Measurements from ENCODE around the gene KLHL14.

KLHL14 gene

DNA sequence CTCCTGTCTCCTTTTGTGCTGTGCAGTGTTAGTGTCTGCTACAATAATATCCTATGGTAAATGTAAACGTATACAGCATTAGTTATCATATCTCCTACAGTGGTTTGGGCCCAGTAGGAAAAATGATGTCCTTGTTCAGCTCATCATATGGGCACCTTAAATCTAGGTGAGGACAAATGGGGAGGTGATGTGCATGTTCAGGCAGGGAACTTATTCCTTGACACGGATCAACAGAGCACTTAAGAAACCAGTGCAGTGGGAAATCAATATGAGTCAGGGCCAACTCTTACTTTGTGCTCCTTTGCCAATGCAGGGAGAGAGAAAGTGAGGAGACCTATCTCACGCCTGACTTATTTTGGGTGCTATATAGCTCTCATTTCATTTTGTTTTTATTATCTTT is 76.4 kb downstream of the KLHL14 start:
- Histone ChIP-seq H3K9me3 (ENCODE audit: control insufficient read depth in 5 of 5, low read length in 5 of 5) (no peaks in the 10 kb centered on the region), H3K27me3 (ENCODE audit: control insufficient read depth in 5 of 5, insufficient read depth in 4 of 5, low read length in 5 of 5) (no peaks in the 10 kb centered on the region), H3K27ac (ENCODE audit: low read depth, low read length) (no peak overlapping the region), H3K36me3 (ENCODE audit: control insufficient read depth in 5 of 5, insufficient read depth in 5 of 5, low read length in 5 of 5) (no peaks in the 10 kb centered on the region), H3K4me1 (ENCODE audit: control insufficient read depth in 5 of 5, insufficient read depth in 5 of 5, low read length in 5 of 5) (no peaks in the 10 kb centered on the region), H3K4me3 (ENCODE audit: low read depth in 1 of 5, low read length in 5 of 5) (no peak overlapping the region), H3K9ac (ENCODE audit: low read length in 5 of 5) (no peak overlapping the region)

DNA sequence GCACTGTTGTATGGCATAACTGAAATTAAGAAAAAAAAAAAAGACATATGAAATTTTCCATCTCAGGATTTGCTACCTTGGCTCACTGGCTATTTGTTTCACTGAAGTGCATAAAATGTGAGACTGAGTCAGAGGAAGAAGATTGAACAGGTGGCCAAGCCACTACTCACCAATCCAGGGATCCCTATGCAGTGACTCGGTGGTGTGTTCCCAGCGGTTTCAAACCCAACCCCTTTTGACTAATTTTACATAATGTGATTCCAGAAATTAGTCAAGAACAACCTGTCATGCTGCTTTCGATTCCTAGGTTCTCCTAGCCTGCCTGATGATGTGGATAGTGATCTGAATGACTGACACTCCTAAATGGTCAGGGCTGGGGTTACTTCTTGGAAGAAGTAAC is 77.3 kb downstream of the KLHL14 start:
- Histone ChIP-seq H3K9me3 (ENCODE audit: control insufficient read depth in 5 of 5, low read length in 5 of 5) (no peaks in the 10 kb centered on the region), H3K4me3 (ENCODE audit: low read depth in 1 of 5, low read length in 5 of 5) (no peak overlapping the region), H3K36me3 (ENCODE audit: control insufficient read depth in 5 of 5, insufficient read depth in 5 of 5, low read length in 5 of 5) (no peaks in the 10 kb centered on the region), H3K9ac (ENCODE audit: low read length in 5 of 5) (no peak overlapping the region), H3K27me3 (ENCODE audit: control insufficient read depth in 5 of 5, insufficient read depth in 4 of 5, low read length in 5 of 5) (no peaks in the 10 kb centered on the region), H3K27ac (ENCODE audit: low read depth, low read length) (no peak overlapping the region), H3K4me1 (ENCODE audit: control insufficient read depth in 5 of 5, insufficient read depth in 5 of 5, low read length in 5 of 5) (no peaks in the 10 kb centered on the region)

DNA sequence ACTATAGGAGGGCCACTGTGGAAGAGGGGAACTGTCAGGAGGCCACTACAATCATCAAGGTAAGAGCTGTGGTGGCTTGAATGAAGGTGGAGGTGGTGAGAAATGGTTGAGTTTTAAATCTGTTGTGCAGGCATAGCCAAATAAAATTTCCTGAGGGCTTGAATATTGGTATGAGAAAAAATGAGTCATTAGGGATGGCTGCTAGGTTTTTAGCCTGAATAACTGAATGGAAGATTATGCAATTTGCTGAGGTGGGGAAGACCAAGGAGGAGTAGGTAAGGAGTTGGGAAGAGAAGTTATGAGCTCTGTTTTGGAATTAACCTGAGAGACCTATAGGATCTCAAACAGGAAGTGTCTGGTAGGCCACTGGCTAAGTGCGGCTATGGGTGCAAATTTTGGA is 84.0 kb downstream of the KLHL14 start:
- H3K27ac ChIP-seq (ENCODE audit: low read depth, low read length): no peak overlapping the region
- H3K4me3 ChIP-seq (ENCODE audit: low read depth in 1 of 5, low read length in 5 of 5): no peak overlapping the region
- no peaks in the 10 kb centered on the region for H3K4me1 ChIP-seq (ENCODE audit: control insufficient read depth in 5 of 5, insufficient read depth in 5 of 5, low read length in 5 of 5)
- H3K36me3 ChIP-seq (ENCODE audit: control insufficient read depth in 5 of 5, insufficient read depth in 5 of 5, low read length in 5 of 5): no peaks in the 10 kb centered on the region
- H3K9ac ChIP-seq (ENCODE audit: low read length in 5 of 5): no peak overlapping the region
- H3K9me3 ChIP-seq (ENCODE audit: control insufficient read depth in 5 of 5, low read length in 5 of 5): no peaks in the 10 kb centered on the region
- H3K27me3 ChIP-seq (ENCODE audit: control insufficient read depth in 5 of 5, insufficient read depth in 4 of 5, low read length in 5 of 5): no peaks in the 10 kb centered on the region

DNA sequence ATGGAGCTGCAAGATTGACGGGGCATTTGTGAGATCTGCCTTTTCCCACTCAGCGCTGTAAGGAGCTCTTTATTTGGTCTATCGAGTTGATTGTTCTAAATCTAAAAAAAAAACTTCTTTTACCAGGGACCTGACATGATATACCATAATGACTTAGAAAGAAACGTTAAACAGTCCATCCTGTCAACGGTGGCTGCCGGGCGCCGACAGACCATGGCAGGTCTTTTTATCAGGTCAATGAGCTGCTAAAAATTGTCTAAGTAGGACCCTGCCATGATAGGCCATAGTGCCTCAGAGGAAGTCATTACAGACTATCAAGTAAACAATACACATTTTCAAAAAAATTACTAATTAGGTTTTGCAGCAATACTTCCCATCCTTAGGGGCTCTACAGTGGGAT is 87.9 kb downstream of the KLHL14 start:
- no peaks in the 10 kb centered on the region for H3K27me3 ChIP-seq (ENCODE audit: control insufficient read depth in 5 of 5, insufficient read depth in 4 of 5, low read length in 5 of 5)
- H3K9me3 ChIP-seq (ENCODE audit: control insufficient read depth in 5 of 5, low read length in 5 of 5): no peaks in the 10 kb centered on the region
- no peak overlapping the region for H3K4me3 ChIP-seq (ENCODE audit: low read depth in 1 of 5, low read length in 5 of 5)
- H3K4me1 ChIP-seq (ENCODE audit: control insufficient read depth in 5 of 5, insufficient read depth in 5 of 5, low read length in 5 of 5): no peaks in the 10 kb centered on the region
- H3K36me3 ChIP-seq (ENCODE audit: control insufficient read depth in 5 of 5, insufficient read depth in 5 of 5, low read length in 5 of 5): no peaks in the 10 kb centered on the region
- H3K9ac ChIP-seq (ENCODE audit: low read length in 5 of 5): no peak overlapping the region
- H3K27ac ChIP-seq (ENCODE audit: low read depth, low read length): no peak overlapping the region

DNA sequence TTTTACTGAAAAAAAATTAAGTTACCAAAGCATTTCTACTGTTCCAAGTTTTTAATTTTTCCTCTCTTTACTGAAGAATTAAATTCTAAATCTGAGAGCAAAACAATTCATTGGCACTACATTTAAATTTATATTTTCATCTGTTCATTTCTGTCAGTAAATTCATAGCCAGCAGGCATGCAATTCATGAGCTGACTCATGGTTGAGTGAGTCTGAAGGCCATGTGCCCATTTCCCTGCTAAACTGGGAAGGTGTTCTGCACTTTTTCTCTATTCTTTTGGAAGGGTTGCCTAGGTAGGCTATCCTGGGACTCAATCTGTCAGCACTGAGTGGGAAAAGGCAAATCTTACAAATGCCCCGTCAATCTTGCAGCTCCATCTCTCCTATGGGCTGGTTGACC is 88.7 kb downstream of the KLHL14 start:
- H3K4me1 ChIP-seq (ENCODE audit: control insufficient read depth in 5 of 5, insufficient read depth in 5 of 5, low read length in 5 of 5): no peaks in the 10 kb centered on the region
- no peak overlapping the region for H3K27ac ChIP-seq (ENCODE audit: low read depth, low read length)
- H3K9ac ChIP-seq (ENCODE audit: low read length in 5 of 5): no peak overlapping the region
- H3K4me3 ChIP-seq (ENCODE audit: low read depth in 1 of 5, low read length in 5 of 5): no peak overlapping the region
- no peaks in the 10 kb centered on the region for H3K36me3 ChIP-seq (ENCODE audit: control insufficient read depth in 5 of 5, insufficient read depth in 5 of 5, low read length in 5 of 5)
- no peaks in the 10 kb centered on the region for H3K27me3 ChIP-seq (ENCODE audit: control insufficient read depth in 5 of 5, insufficient read depth in 4 of 5, low read length in 5 of 5)
- H3K9me3 ChIP-seq (ENCODE audit: control insufficient read depth in 5 of 5, low read length in 5 of 5): no peaks in the 10 kb centered on the region

DNA sequence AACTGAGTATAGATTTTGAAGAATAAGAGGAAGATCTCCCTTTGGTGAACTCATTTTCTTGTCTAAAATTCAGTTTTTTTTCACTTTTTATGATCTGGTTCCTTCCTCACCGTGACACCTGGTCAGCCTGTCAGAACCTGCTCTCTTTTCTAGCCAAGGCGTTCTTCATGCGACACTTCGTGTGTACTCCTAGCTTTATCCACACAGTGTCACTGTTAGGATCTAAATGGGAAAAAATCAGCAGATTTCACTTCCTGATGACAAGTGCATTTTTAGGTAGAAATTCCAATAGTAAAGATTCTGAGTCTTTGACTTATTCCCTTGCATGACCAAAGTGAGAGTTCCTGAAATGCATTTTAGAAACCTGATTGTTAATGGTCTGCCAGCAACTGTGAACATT is 89.8 kb downstream of the KLHL14 start:
- H3K27ac ChIP-seq (ENCODE audit: low read depth, low read length): no peak overlapping the region
- no peaks in the 10 kb centered on the region for H3K4me1 ChIP-seq (ENCODE audit: control insufficient read depth in 5 of 5, insufficient read depth in 5 of 5, low read length in 5 of 5)
- H3K27me3 ChIP-seq (ENCODE audit: control insufficient read depth in 5 of 5, insufficient read depth in 4 of 5, low read length in 5 of 5): no peaks in the 10 kb centered on the region
- no peak overlapping the region for H3K9ac ChIP-seq (ENCODE audit: low read length in 5 of 5)
- no peak overlapping the region for H3K4me3 ChIP-seq (ENCODE audit: low read depth in 1 of 5, low read length in 5 of 5)
- no peaks in the 10 kb centered on the region for H3K9me3 ChIP-seq (ENCODE audit: control insufficient read depth in 5 of 5, low read length in 5 of 5)
- no peaks in the 10 kb centered on the region for H3K36me3 ChIP-seq (ENCODE audit: control insufficient read depth in 5 of 5, insufficient read depth in 5 of 5, low read length in 5 of 5)

DNA sequence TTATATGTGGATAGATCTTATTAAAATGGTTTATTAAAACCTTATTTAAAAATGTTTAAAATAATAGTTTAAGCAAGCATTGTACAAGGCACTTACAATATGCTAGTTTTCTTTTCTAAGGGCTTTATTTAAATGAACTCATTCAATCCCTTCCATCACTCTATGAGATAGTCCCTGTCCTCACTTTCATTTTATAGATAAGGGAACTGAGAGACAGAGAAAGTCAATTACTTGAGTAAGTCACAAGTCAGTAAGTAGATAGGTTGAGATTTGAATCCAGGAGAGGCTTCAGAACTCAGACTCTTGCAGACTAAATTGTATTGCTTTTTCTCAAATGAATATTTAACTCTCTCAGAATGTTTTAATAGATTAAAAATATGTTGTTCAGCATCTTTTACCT is 95.2 kb downstream of the KLHL14 start:
- Histone ChIP-seq H3K9me3 (ENCODE audit: control insufficient read depth in 5 of 5, low read length in 5 of 5) (no peaks in the 10 kb centered on the region), H3K27ac (ENCODE audit: low read depth, low read length) (no peak overlapping the region), H3K4me1 (ENCODE audit: control insufficient read depth in 5 of 5, insufficient read depth in 5 of 5, low read length in 5 of 5) (no peaks in the 10 kb centered on the region), H3K27me3 (ENCODE audit: control insufficient read depth in 5 of 5, insufficient read depth in 4 of 5, low read length in 5 of 5) (no peaks in the 10 kb centered on the region), H3K4me3 (ENCODE audit: low read depth in 1 of 5, low read length in 5 of 5) (no peak overlapping the region), H3K9ac (ENCODE audit: low read length in 5 of 5) (no peak overlapping the region), H3K36me3 (ENCODE audit: control insufficient read depth in 5 of 5, insufficient read depth in 5 of 5, low read length in 5 of 5) (no peaks in the 10 kb centered on the region)

DNA sequence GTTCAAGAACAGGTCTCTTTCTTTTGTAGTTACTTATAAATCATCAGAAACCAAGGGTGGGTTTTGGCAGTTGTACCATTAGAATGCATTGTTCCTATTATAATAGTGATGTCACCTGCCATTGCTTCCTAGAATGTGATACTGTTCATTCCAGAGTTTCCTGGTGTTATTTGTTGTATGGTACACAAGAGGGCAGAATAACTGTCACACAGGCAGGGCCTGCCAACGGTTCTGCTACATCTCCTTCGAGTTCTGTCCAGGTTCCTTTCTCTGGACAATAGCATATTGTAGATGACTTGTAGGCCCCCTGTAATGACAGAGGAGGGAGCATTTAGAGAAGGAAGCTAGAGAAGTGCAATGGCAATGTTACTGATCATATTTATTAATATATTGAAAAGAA is 98.3 kb downstream of the KLHL14 start:
- no peaks in the 10 kb centered on the region for H3K9me3 ChIP-seq (ENCODE audit: control insufficient read depth in 5 of 5, low read length in 5 of 5)
- no peak overlapping the region for H3K27ac ChIP-seq (ENCODE audit: low read depth, low read length)
- no peaks in the 10 kb centered on the region for H3K27me3 ChIP-seq (ENCODE audit: control insufficient read depth in 5 of 5, insufficient read depth in 4 of 5, low read length in 5 of 5)
- H3K9ac ChIP-seq (ENCODE audit: low read length in 5 of 5): no peak overlapping the region
- no peaks in the 10 kb centered on the region for H3K4me1 ChIP-seq (ENCODE audit: control insufficient read depth in 5 of 5, insufficient read depth in 5 of 5, low read length in 5 of 5)
- no peaks in the 10 kb centered on the region for H3K36me3 ChIP-seq (ENCODE audit: control insufficient read depth in 5 of 5, insufficient read depth in 5 of 5, low read length in 5 of 5)
- H3K4me3 ChIP-seq (ENCODE audit: low read depth in 1 of 5, low read length in 5 of 5): no peak overlapping the region

DNA sequence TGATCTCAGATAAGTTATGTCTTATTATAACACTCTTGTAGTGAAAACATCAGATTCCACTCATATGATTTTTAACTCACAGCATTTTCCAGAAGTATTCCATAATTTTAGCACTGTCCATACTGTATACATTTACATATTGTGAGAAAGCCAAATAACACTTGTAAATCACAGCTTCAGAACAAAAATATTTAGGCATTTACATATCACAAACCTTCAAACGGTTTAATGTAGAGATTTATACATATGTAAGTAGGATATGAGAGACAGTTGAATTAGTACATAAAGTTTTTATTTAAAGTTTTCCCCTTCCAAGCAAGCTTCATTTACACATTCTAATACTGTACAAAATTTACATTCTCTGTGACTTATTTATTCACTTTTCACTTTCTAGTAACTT is 100.4 kb downstream of the KLHL14 start:
- Histone ChIP-seq H3K36me3 (ENCODE audit: control insufficient read depth in 5 of 5, insufficient read depth in 5 of 5, low read length in 5 of 5) (no peaks in the 10 kb centered on the region), H3K4me3 (ENCODE audit: low read depth in 1 of 5, low read length in 5 of 5) (no peak overlapping the region), H3K27ac (ENCODE audit: low read depth, low read length) (no peak overlapping the region), H3K9me3 (ENCODE audit: control insufficient read depth in 5 of 5, low read length in 5 of 5) (no peaks in the 10 kb centered on the region), H3K4me1 (ENCODE audit: control insufficient read depth in 5 of 5, insufficient read depth in 5 of 5, low read length in 5 of 5) (no peaks in the 10 kb centered on the region), H3K27me3 (ENCODE audit: control insufficient read depth in 5 of 5, insufficient read depth in 4 of 5, low read length in 5 of 5) (no peaks in the 10 kb centered on the region), H3K9ac (ENCODE audit: low read length in 5 of 5) (no peak overlapping the region)

DNA sequence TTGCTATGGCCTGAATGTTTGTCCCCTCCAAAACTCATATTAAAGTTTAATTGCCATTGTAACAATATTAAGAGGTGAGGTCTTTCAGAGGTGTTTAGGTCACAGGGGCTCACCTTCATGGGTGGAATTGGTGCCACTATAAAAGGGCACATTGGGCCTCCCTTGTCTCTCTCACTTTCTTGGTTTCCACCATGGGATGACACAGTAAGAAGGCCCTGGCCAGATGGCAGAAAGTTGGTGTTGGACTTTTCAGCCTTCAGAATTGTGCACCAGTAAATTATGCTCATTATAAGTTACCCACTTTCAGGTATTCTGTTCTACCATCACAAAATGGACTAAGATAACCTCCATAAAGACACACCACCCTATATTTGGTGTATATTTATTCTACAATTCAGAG is 102.1 kb downstream of the KLHL14 start:
- Histone ChIP-seq H3K9ac (ENCODE audit: low read length in 5 of 5) (no peak overlapping the region), H3K4me3 (ENCODE audit: low read depth in 1 of 5, low read length in 5 of 5) (no peak overlapping the region), H3K4me1 (ENCODE audit: control insufficient read depth in 5 of 5, insufficient read depth in 5 of 5, low read length in 5 of 5) (no peaks in the 10 kb centered on the region), H3K9me3 (ENCODE audit: control insufficient read depth in 5 of 5, low read length in 5 of 5) (no peaks in the 10 kb centered on the region), H3K27ac (ENCODE audit: low read depth, low read length) (no peak overlapping the region), H3K36me3 (ENCODE audit: control insufficient read depth in 5 of 5, insufficient read depth in 5 of 5, low read length in 5 of 5) (no peaks in the 10 kb centered on the region), H3K27me3 (ENCODE audit: control insufficient read depth in 5 of 5, insufficient read depth in 4 of 5, low read length in 5 of 5) (no peaks in the 10 kb centered on the region)

DNA sequence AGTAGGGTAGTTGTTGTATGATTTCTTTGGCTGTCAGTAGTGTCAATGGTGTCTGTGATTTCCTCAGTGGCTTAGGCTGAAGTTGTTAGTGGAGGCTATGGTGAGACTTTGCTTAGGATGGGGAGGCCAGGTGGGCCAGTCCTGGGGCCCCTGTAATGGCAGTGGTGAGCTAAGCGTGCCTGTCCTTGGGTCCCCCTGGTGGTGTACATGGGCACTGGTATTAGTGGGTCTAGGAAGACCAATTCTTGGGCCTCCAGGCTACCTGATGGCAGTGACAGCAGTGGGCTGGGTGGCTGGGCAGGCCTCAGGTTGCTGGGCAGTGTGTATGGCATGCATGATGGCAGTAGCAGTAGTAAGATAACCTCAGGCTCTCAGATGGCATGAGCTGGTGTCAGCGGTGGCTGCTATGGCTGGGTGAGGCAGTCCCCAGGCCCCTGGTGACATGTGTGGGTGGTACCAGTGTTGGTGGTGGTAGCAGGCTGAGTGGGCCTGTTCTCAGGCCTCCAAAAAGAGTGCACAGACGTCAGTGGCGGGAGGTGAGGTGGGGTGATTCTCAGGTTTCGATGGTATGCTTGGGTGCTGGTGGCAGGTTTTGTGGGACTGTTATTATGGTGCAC is 103.2 kb downstream of the KLHL14 start:
- H3K9me3 ChIP-seq (ENCODE audit: control insufficient read depth in 5 of 5, low read length in 5 of 5): no peaks in the 10 kb centered on the region
- H3K27ac ChIP-seq (ENCODE audit: low read depth, low read length): no peak overlapping the region
- H3K36me3 ChIP-seq (ENCODE audit: control insufficient read depth in 5 of 5, insufficient read depth in 5 of 5, low read length in 5 of 5): no peaks in the 10 kb centered on the region
- no peaks in the 10 kb centered on the region for H3K27me3 ChIP-seq (ENCODE audit: control insufficient read depth in 5 of 5, insufficient read depth in 4 of 5, low read length in 5 of 5)
- H3K4me3 ChIP-seq (ENCODE audit: low read depth in 1 of 5, low read length in 5 of 5): no peak overlapping the region
- no peaks in the 10 kb centered on the region for H3K4me1 ChIP-seq (ENCODE audit: control insufficient read depth in 5 of 5, insufficient read depth in 5 of 5, low read length in 5 of 5)
- H3K9ac ChIP-seq (ENCODE audit: low read length in 5 of 5): no peak overlapping the region

All from subcutaneous abdominal adipose tissue (tissue), 5 donors.